ENCODE results near the gene PKDCC.
"Not testable (repeated sequence)": the region's sequence is repeated elsewhere in the genome, so short reads cannot be mapped to it uniquely, and the experiment has no call there.

DNA sequence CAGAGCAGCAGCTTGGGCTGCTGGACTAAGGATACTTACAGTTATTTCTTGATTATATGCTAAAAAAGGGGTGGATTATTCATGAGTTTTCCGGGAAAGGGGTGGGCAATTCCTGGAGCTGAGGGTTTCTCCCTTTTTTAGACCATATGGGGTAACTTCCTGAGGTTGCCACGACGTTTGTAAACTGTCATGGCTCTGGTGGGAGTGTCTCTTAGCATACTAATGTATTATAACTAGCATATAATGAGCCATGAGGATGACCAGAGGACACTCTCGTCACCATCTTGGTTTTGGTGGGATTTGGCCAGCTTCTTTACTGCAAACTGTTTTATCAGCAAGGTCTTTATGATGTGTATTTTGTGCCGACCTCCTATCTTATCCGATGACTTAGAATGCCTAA, 13.7 kb upstream of the PKDCC start:
- TF ChIP-seq ZNF207 (IDR thresholded peaks at IDR 0.05; ENCODE audit: borderline replicate concordance); CREB1 (IDR thresholded peaks at IDR 0.05; ENCODE audit: low read depth); KDM1A (IDR thresholded peaks at IDR 0.05; ENCODE audit: borderline replicate concordance); FOS (IDR thresholded peaks at IDR 0.05; ENCODE audit: borderline replicate concordance, extremely low read depth, insufficient read length); CHD4 (IDR thresholded peaks at IDR 0.05); POLR2A (IDR thresholded peaks at IDR 0.05; ENCODE audit: low read depth, low read length); YY1 (IDR thresholded peaks at IDR 0.05; ENCODE audit: low read depth, low read length); GATAD2B (conservative IDR thresholded peaks at IDR 0.05; ENCODE audit: low read depth); FOXM1 (IDR thresholded peaks at IDR 0.05; ENCODE audit: low read depth, low read length); GABPA (IDR thresholded peaks at IDR 0.05; ENCODE audit: low read depth); SRF (IDR thresholded peaks at IDR 0.05; ENCODE audit: low read depth in 2 of 2, low read length in 2 of 2); EP300 (IDR thresholded peaks at IDR 0.05; ENCODE audit: borderline replicate concordance in 1 of 2, control insufficient read depth in 1 of 2, low read depth in 2 of 2, low read length in 2 of 2); POLR2AphosphoS5 (IDR thresholded peaks at IDR 0.05; ENCODE audit: low read length): not testable (repeated sequence)
- TF ChIP-seq, protein P1, sequence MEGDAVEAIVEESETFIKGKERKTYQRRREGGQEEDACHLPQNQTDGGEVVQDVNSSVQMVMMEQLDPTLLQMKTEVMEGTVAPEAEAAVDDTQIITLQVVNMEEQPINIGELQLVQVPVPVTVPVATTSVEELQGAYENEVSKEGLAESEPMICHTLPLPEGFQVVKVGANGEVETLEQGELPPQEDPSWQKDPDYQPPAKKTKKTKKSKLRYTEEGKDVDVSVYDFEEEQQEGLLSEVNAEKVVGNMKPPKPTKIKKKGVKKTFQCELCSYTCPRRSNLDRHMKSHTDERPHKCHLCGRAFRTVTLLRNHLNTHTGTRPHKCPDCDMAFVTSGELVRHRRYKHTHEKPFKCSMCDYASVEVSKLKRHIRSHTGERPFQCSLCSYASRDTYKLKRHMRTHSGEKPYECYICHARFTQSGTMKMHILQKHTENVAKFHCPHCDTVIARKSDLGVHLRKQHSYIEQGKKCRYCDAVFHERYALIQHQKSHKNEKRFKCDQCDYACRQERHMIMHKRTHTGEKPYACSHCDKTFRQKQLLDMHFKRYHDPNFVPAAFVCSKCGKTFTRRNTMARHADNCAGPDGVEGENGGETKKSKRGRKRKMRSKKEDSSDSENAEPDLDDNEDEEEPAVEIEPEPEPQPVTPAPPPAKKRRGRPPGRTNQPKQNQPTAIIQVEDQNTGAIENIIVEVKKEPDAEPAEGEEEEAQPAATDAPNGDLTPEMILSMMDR (IDR thresholded peaks at IDR 0.05 in 2 of 3, conservative IDR thresholded peaks at IDR 0.05 in 1 of 3; ENCODE audit: control insufficient read depth in 2 of 3, extremely low read depth in 1 of 3, insufficient read depth in 1 of 3, low read depth in 3 of 3, low read length in 3 of 3) = not testable (repeated sequence)
